OCI-LY1 (cell line): ENCODE measurements around the gene PTPN2.

ENCODE experiments used
- H2AFZ ChIP-seq: fragments of 200-600 bp; sonication (generic), shearing (Covaris generic); 2 replicates; pipeline ENCODE4 v1.6.0; 2014; ENCODE audit warnings: antibody characterized with exemption, mild to moderate bottlenecking, low read length
- H3F3A ChIP-seq: fragments of 200-600 bp; sonication (generic), shearing (Covaris generic); 2 replicates; pipeline ENCODE4 v1.6.0; 2014; ENCODE audit warnings: mild to moderate bottlenecking, antibody characterized with exemption, low read length, moderate library complexity; ENCODE audit not compliant: insufficient read depth
- H3K27ac ChIP-seq: fragments of 200-600 bp; sonication (generic); 2 replicates; pipeline ENCODE4 v1.5.1; 2014; ENCODE audit warnings: low read length, mixed run types, mild to moderate bottlenecking, low read depth; ENCODE audit not compliant: poor library complexity, severe bottlenecking
- H3K27me3 ChIP-seq: fragments of 200-600 bp; sonication (generic); 2 replicates; pipeline ENCODE4 v1.6.0; 2014; ENCODE audit warnings: antibody characterized with exemption, mild to moderate bottlenecking, low read length, moderate library complexity; ENCODE audit not compliant: insufficient read depth
- H3K36me3 ChIP-seq: fragments of 200-600 bp; sonication (generic); 2 replicates; pipeline ENCODE4 v1.6.1; 2014; ENCODE audit warnings: mild to moderate bottlenecking, antibody characterized with exemption, low read length, moderate library complexity, mixed read lengths; ENCODE audit not compliant: insufficient read depth
- H3K4me1 ChIP-seq: fragments of 200-600 bp; sonication (generic); 2 replicates; pipeline ENCODE4 v1.5.1; 2014; ENCODE audit warnings: mild to moderate bottlenecking, low read length, moderate library complexity; ENCODE audit not compliant: insufficient read depth, severe bottlenecking
- H3K4me2 ChIP-seq: fragments of 200-600 bp; sonication (generic), shearing (Covaris generic); 2 replicates; pipeline ENCODE4 v1.6.1; 2014; ENCODE audit warnings: low read length
- H3K4me3 ChIP-seq: fragments of 200-600 bp; sonication (generic); 2 replicates; pipeline ENCODE4 v1.5.1; 2014; ENCODE audit warnings: low read length, low read depth, mild to moderate bottlenecking, mixed read lengths; ENCODE audit not compliant: poor library complexity, severe bottlenecking
- H3K79me2 ChIP-seq: fragments of 200-600 bp; shearing (Covaris generic); 2 replicates; pipeline ENCODE4 v1.6.1; 2016; ENCODE audit warnings: mixed run types, low read length, mixed read lengths; ENCODE audit not compliant: insufficient read depth
- H3K9ac ChIP-seq: fragments of 200-600 bp; sonication (generic), shearing (Covaris generic); 2 replicates; pipeline ENCODE4 v1.6.1; 2014; ENCODE audit warnings: mild to moderate bottlenecking, low read length, mixed read lengths
- H3K9me2 ChIP-seq: fragments of 200-600 bp; sonication (generic), shearing (Covaris generic); 2 replicates; pipeline ENCODE4 v1.6.1; 2014; ENCODE audit warnings: low read depth, mild to moderate bottlenecking, low read length, mixed read lengths
- H3K9me3 ChIP-seq: fragments of 200-600 bp; shearing (Covaris generic); 2 replicates; pipeline ENCODE4 v1.6.1; 2014; ENCODE audit warnings: low read length, mixed read lengths
- H4K20me1 ChIP-seq: fragments of 200-600 bp; sonication (generic), shearing (Covaris generic); 2 replicates; pipeline ENCODE4 v1.6.0; 2016; ENCODE audit warnings: mild to moderate bottlenecking, low read length; ENCODE audit not compliant: insufficient read depth
- EZH2 ChIP-seq: fragments of 200-600 bp; sonication (generic), shearing (Covaris generic); IDR thresholded peaks from 2 replicates; pipeline ENCODE4 v1.8.0; 2017; ENCODE audit warnings: borderline replicate concordance, mixed run types, mild to moderate bottlenecking, antibody characterized with exemption, low read length, moderate library complexity, mixed read lengths
- TF ChIP-seq, protein P1 (sequence below): fragments of 200-600 bp; sonication (generic), shearing (Covaris generic); IDR thresholded peaks from 2 replicates; pipeline ENCODE4 v1.5.1; 2017; ENCODE audit warnings: mild to moderate bottlenecking, antibody characterized with exemption, low read length, moderate library complexity, mixed read lengths

Gene PTPN2

GRCh38 chr18:12827588-12827987 is 56.4 kb downstream of the PTPN2 start:
- Histone ChIP-seq H4K20me1 (no peaks in the 10 kb centered on the region), H3F3A (no peaks in the 10 kb centered on the region), H3K27me3 (no peaks in the 10 kb centered on the region), H3K9ac (no peak overlapping the region), H3K9me3 (peaks cover 7% of the 10 kb centered on the region; the same call in 1 of the 2 replicates), H3K9me2 (no peaks in the 10 kb centered on the region), H3K4me2 (no peak overlapping the region), H3K79me2 (no peaks in the 10 kb centered on the region), H3K4me3 (no peak overlapping the region), H3K36me3 (peaks cover 73% of the 10 kb centered on the region), H3K4me1 (no peaks in the 10 kb centered on the region), H2AFZ (no peak overlapping the region), H3K27ac (no peak overlapping the region)
- TF ChIP-seq, protein P1, sequence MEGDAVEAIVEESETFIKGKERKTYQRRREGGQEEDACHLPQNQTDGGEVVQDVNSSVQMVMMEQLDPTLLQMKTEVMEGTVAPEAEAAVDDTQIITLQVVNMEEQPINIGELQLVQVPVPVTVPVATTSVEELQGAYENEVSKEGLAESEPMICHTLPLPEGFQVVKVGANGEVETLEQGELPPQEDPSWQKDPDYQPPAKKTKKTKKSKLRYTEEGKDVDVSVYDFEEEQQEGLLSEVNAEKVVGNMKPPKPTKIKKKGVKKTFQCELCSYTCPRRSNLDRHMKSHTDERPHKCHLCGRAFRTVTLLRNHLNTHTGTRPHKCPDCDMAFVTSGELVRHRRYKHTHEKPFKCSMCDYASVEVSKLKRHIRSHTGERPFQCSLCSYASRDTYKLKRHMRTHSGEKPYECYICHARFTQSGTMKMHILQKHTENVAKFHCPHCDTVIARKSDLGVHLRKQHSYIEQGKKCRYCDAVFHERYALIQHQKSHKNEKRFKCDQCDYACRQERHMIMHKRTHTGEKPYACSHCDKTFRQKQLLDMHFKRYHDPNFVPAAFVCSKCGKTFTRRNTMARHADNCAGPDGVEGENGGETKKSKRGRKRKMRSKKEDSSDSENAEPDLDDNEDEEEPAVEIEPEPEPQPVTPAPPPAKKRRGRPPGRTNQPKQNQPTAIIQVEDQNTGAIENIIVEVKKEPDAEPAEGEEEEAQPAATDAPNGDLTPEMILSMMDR: no peak
- no peak for TF ChIP-seq EZH2

- H3K79me2 ChIP-seq: no peaks in the 10 kb centered on the region
- H3K9me3 ChIP-seq: peaks cover 7% of the 10 kb centered on the region; the same call in 1 of the 2 replicates
- H3K9ac ChIP-seq: no peak overlapping the region
- H3K27me3 ChIP-seq: no peaks in the 10 kb centered on the region
- peaks cover 56% of the 10 kb centered on the region for H3K36me3 ChIP-seq
- no peak overlapping the region for H2AFZ ChIP-seq
- H4K20me1 ChIP-seq: no peaks in the 10 kb centered on the region
- no peak overlapping the region for H3K4me2 ChIP-seq
- H3K27ac ChIP-seq: no peak overlapping the region
- H3K4me1 ChIP-seq: peaks cover 13% of the 10 kb centered on the region
- no peaks in the 10 kb centered on the region for H3F3A ChIP-seq
- H3K9me2 ChIP-seq: no peaks in the 10 kb centered on the region
- no peak overlapping the region for H3K4me3 ChIP-seq
- TF ChIP-seq EZH2: no peak
- TF ChIP-seq, protein P1: no peak
These were observed 58.8 kb downstream of the PTPN2 start for GRCh38 chr18:12825230-12825629.

DNA sequence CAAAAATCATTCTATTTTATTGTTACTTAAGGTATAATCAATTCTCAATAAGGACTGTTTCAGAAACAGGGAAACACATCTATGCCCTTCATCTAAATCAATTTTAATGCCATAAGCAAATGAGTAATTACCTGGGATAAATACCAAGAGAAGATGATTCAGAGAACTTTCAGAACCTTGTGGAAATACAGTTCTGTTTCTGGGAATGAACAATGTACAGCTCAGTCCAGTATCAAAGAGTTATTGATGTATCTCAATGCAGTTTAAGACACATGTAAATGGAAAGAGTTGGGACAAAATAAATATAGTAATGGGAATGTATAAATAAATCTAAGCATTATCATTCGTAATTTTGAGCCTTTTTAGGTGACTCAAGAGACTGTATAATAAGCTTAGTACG is 60.1 kb downstream of the PTPN2 start:
- H3F3A ChIP-seq: no peaks in the 10 kb centered on the region
- H3K9me3 ChIP-seq: peaks cover 7% of the 10 kb centered on the region; the same call in 1 of the 2 replicates
- H3K4me1 ChIP-seq: peaks cover 25% of the 10 kb centered on the region
- H3K4me3 ChIP-seq: no peak overlapping the region
- TF ChIP-seq EZH2: no peak
- TF ChIP-seq, protein P1: no peak
- H3K79me2 ChIP-seq: no peaks in the 10 kb centered on the region
- H3K27me3 ChIP-seq: no peaks in the 10 kb centered on the region
- H3K9ac ChIP-seq: no peak overlapping the region
- no peaks in the 10 kb centered on the region for H4K20me1 ChIP-seq
- no peaks in the 10 kb centered on the region for H3K9me2 ChIP-seq
- peaks cover 45% of the 10 kb centered on the region for H3K36me3 ChIP-seq
- no peak overlapping the region for H3K4me2 ChIP-seq
- H2AFZ ChIP-seq: no peak overlapping the region
- no peak overlapping the region for H3K27ac ChIP-seq
